ENCODE measurements around the gene ADAMTS4.

DNA sequence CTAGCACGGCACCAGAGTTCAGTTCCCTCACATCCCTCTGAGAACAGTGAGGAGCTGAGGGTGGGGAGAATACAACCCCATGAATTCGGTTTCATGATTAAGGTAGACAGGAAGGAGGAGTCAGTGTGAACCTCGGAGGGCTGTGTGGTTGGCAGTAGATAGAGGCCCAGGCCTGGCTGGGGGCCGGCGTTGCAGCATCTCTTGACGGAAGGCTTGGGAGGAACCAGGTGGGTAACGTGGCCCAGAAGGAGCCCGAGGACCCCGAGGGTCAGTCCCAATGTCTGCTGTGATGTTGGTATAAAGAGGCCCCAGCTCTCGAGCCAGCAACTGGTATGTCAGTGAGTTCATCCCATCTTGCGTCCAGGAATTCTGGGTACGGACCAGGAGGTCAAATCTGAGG is 27.2 kb downstream of the ADAMTS4 start:
- TF ChIP-seq EZH2 (IDR thresholded peaks at IDR 0.05; ENCODE audit: insufficient read depth, poor library complexity, severe bottlenecking) = no peak
- TF ChIP-seq EZH2phosphoT487 (IDR thresholded peaks at IDR 0.05; ENCODE audit: insufficient read depth, low read depth) = no peak

All from GM23248 (cell line).